Pancreas (tissue), 10 donors: ENCODE measurements around the gene ECE1. TPM values are rescaled to one million over a fixed set of nuclear protein-coding genes. Genes with fewer than 3 reads are reported as not detected.

Source experiments
- ATAC-seq, 4 donors: fragments of 200-7000 bp; cut with Tn5 transposase; one replicate each; pipeline versions ENCODE4 v1.8.0 to v1.9.1; 2020; ENCODE audit warnings: mild to moderate bottlenecking in 4 of 4, moderate library complexity in 4 of 4
- DNase-seq, 6 donors: peaks; one replicate each; pipeline ENCODE4 v3.0.0-alpha.2; 2020
- FAIRE-seq: peaks from 2 replicates; lab custom pipeline; 2012; peaks lifted over from hg19 to GRCh38; lab: Jason Lieb, UNC
- H3K27ac ChIP-seq, 4 donors: fragments of 200-600 bp; sonication (generic); 1 replicate in 3 of 4; 2 replicates in 1 of 4; pipeline versions ENCODE4 v1.5.0 to v1.8.0; 2020
- H3K27me3 ChIP-seq, 4 donors: fragments of 200-600 bp; one replicate each; pipeline ENCODE4 v1.8.0; 2021
- H3K36me3 ChIP-seq, 3 donors: fragments of 200-600 bp; sonication (generic) in 1 of 3; one replicate each; pipeline versions ENCODE4 v1.5.0 to v1.8.0; 2020 to 2021
- H3K4me1 ChIP-seq, 3 donors: fragments of 200-600 bp; one replicate each; pipeline ENCODE4 v1.8.0; 2021
- H3K4me3 ChIP-seq, 4 donors: fragments of 200-600 bp; sonication (generic) in 2 of 4; one replicate each; pipeline versions ENCODE4 v1.5.0 to v1.8.0; 2020 to 2021
- H3K9me3 ChIP-seq, 4 donors: fragments of 200-600 bp; one replicate each; pipeline ENCODE4 v1.8.0; 2021
- WGBS, 2 donors: extraction: QIAGEN DNeasy Blood & Tissue Kit; methylation state at CpG; one replicate each; pipeline ENCODE4 v1.1.7; 2013; 5-methylcytosine and 5-hydroxymethylcytosine counted together
- intact Hi-C, 3 donors: fragments of 100-400 bp; cut with DNase I; formaldehyde crosslinking; loops; one replicate each; pipeline versions ENCODE4 v1.11.1 to v1.14.2; 2022
- polyA plus RNA-seq, 2 donors: library from polyadenylated mRNA; stranded (reverse); fragments of 200-250 nt; gene quantifications; one replicate each; pipeline ENCODE4 v1.2.3, GENCODE V29; 2013
- total RNA-seq, 6 donors: library from RNA; stranded (reverse); fragmentation: NEBNext Ultra II Directional in 4 of 6; extraction: Animal tissue kit (Norgen Biotek cat#: 25700) in 4 of 6; gene quantifications; one replicate each; pipeline versions ENCODE4 v1.2.1 to v1.2.4, GENCODE V29; 2021 to 2023
- TF ChIP-seq, protein P1 (sequence below), 4 donors: fragments of 200-600 bp; sonication (generic) in 3 of 4; IDR thresholded peaks; one replicate each; pipeline versions ENCODE4 v1.5.0 to v1.8.0; 2021; ENCODE audit warnings: antibody characterized with exemption in 4 of 4
- donor health status: healthy with polysubstance abuse.
- donor health status: DM: no; HTN: no; CAD: no; lungs with moderate emphysema.
- donor health status: DM: no; HTN: no; CAD: no.
- donor health status: control.
- donor health status: control.
- donor health status: Bipolar disorder and iron deficiency.
- donor health status: DM: yes; HTN: yes; CAD: no.
- donor health status: DM: no; HTN: no; CAD: no.
- donor health status: DM: no; HTN: no; CAD: no.
- donor health status: DM: yes; HTN: yes; CAD: no.

ECE1 gene
- total and polyA plus RNA-seq, 8 donors, result 38.1 to 141 (median 85.8) TPM

DNA sequence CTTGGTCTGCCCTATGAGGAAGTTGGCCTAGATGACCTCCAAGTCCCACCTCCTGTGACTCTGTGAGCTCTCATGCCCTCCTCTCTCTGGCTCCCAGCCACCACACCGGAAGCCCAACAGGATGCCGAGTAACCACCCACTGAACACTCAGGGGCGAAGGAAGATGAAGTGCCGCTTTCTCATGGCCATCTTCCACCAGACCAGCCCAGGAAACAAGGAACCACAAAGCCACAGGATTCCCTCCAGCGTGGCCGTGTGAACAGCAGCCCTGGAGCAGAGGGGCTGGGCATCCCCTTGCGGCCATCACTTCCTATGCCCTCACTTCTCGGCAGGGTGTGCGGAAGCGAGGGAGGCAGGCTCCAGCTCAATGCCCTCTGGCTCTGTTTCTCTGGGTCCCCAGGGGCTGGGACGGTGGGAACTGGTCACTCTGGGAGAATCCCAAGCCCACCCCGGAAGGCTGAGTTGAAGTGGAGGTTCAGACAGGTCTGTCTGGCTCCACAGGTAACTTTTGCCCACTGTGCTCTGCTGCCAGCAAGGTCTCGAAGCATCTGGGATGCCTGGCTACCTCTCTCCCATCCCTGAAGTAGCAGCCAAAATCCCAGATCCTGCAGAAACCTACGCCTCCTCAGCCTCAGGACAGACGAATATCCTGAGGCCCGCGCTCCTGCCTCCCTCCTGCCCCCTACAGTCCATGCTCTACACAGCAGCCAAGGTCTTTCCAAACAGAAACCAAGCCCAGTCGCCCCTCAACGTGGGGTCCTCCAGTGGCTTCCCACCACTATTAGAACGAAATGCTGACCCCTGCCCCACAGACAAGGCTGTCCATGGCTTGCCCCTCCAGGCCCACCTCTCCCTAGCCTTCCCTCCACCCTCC is 44.2 kb upstream of the ECE1 start:
- H3K4me1 ChIP-seq, result peaks cover 77 to 93% (median 83%) of the 10 kb centered on the region in 3 donors
- TF ChIP-seq, protein P1, sequence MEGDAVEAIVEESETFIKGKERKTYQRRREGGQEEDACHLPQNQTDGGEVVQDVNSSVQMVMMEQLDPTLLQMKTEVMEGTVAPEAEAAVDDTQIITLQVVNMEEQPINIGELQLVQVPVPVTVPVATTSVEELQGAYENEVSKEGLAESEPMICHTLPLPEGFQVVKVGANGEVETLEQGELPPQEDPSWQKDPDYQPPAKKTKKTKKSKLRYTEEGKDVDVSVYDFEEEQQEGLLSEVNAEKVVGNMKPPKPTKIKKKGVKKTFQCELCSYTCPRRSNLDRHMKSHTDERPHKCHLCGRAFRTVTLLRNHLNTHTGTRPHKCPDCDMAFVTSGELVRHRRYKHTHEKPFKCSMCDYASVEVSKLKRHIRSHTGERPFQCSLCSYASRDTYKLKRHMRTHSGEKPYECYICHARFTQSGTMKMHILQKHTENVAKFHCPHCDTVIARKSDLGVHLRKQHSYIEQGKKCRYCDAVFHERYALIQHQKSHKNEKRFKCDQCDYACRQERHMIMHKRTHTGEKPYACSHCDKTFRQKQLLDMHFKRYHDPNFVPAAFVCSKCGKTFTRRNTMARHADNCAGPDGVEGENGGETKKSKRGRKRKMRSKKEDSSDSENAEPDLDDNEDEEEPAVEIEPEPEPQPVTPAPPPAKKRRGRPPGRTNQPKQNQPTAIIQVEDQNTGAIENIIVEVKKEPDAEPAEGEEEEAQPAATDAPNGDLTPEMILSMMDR (IDR thresholded peaks at IDR 0.05), result peak; percentile 23 to 63 (median 54)
- DNase-seq (peak in 5 of 6 donors; percentile 75 to 80 (median 79)), FAIRE-seq (no peak), ATAC-seq (peak in 3 of 4 donors; percentile 38 to 50 (median 39))
- peak overlapping the region; percentile 33 to 84 (median 52) for H3K27ac ChIP-seq
- no peaks in the 10 kb centered on the region for H3K9me3 ChIP-seq
- H3K36me3 ChIP-seq, result no peaks in the 10 kb centered on the region
- peak overlapping the region in 1 of 4 donors; percentile 4 for H3K4me3 ChIP-seq
- 22 to 30% methylated on average over 19 to 20 of the region's 20 CpGs for WGBS, 2 donors
- no peaks in the 10 kb centered on the region for H3K27me3 ChIP-seq
- intact Hi-C loops, result loop anchor here in 2 of 3 donors (5.0 to 10.0 kb wide), 3 partner anchors 50 to 77 kb away; no protein-coding TSS in a partner anchor

GRCh38 chr1:21333824-21334213 is 43.6 kb upstream of the ECE1 start:
- H3K27ac ChIP-seq, result peak overlapping the region in 3 of 4 donors; percentile 33 to 84 (median 65)
- no peak overlapping the region for H3K4me3 ChIP-seq
- peaks cover 75 to 93% (median 83%) of the 10 kb centered on the region in 3 donors for H3K4me1 ChIP-seq
- no peak for ATAC-seq
- no peaks in the 10 kb centered on the region for H3K36me3 ChIP-seq
- 80 to 81% methylated on average over 5 of the region's 5 CpGs for WGBS, 2 donors
- FAIRE-seq, result no peak
- intact Hi-C loops, result loop anchor here in 2 of 3 donors (10.0 kb wide), 2 partner anchors 49 to 69 kb away; no protein-coding TSS in a partner anchor
- no peaks in the 10 kb centered on the region for H3K9me3 ChIP-seq
- TF ChIP-seq, protein P1 (IDR thresholded peaks at IDR 0.05), result no peak
- H3K27me3 ChIP-seq, result no peaks in the 10 kb centered on the region
- no peak for DNase-seq

DNA sequence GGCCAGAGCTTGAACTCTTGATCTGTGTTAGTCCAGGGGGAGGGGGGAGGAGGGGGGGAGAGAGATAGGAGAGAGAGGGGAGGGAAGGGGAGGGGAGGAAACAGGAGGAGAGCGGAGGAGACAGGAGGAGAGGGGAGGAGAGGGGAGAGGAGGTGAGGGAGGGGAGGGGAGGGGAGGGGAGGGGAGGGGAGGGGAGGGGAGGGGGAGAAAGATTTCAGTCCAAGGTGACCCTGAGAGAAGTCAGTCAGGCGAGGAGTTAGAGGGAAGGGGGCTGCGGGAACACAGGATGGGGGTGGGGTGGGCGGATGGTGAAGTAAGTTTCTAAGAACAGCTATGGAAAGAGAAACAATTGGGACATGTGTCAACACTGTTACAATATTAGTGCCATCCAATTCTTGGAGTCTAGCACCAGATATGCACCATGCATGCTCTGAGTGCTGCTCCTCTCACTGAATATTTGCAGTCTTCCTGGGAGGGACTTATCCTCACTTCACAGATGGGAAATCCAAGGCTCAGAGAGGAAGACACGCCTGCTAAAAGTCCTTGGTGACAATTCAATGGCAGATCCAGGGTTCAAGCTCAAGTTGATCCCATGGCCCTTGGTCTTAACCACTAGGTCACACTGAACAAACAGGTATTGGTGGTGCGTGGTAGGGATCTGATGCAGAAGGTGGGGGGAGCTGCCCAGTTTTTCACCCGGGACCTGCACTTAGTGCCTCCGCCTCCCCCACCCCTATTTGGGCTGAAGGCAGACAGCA is 42.5 kb upstream of the ECE1 start:
- ATAC-seq (no peak), FAIRE-seq (no peak), DNase-seq (peak in 3 of 6 donors; percentile 7 to 40 (median 14))
- no peaks in the 10 kb centered on the region for H3K9me3 ChIP-seq
- intact Hi-C loops, result loop anchor here in 2 of 3 donors (10.0 kb wide), 2 partner anchors 48 to 68 kb away; no protein-coding TSS in a partner anchor
- H3K4me3 ChIP-seq, result no peak overlapping the region
- WGBS, 2 donors, result 51 to 58% methylated on average over 7 of the region's 8 CpGs
- no peaks in the 10 kb centered on the region for H3K36me3 ChIP-seq
- peaks cover 68 to 89% (median 81%) of the 10 kb centered on the region in 3 donors for H3K4me1 ChIP-seq
- H3K27ac ChIP-seq, result peak overlapping the region in 2 of 4 donors; percentile 65 to 84
- no peaks in the 10 kb centered on the region for H3K27me3 ChIP-seq
- TF ChIP-seq, protein P1 (IDR thresholded peaks at IDR 0.05), result no peak

DNA sequence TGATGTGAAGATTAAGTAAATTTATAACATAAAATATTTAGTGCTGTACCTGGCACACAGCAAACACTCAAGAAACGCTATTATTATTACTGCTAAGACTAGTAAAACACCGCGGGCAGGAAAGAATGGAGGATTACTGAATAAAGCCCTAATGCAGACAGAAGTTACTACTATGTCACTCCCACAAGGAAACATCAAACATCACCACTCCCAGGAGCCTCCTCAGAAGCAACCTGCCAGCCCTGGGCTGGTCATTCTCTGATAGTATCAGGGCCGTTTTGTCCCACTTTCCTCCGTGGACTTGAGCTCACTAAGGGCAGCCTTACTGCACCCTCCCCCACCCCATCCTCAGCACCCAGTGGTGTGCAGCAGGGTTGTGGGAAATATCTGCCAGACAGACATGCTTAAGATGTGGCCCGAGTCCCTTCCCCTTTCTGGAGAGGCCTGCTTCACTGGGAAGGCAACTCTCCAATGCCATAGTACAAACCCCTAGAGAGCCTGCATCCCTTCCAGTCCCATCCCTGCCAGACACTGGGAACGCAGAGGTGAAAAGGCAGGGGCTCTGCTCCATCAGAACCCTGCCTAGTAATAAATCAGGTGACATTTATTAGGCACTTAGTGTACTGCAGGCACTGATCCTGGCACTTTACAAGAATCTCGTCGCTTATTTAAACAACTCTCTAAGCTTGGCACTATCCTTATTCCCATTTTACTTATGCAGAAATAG is 41.7 kb upstream of the ECE1 start:
- DNase-seq (peak in 2 of 6 donors; percentile 10 to 32), ATAC-seq (no peak), FAIRE-seq (no peak)
- H3K9me3 ChIP-seq, result no peaks in the 10 kb centered on the region
- H3K4me3 ChIP-seq, result no peak overlapping the region
- 33 to 38% methylated on average over 9 of the region's 9 CpGs for WGBS, 2 donors
- no peaks in the 10 kb centered on the region for H3K27me3 ChIP-seq
- H3K36me3 ChIP-seq, result no peaks in the 10 kb centered on the region
- TF ChIP-seq, protein P1 (IDR thresholded peaks at IDR 0.05), result no peak
- intact Hi-C loops, result loop anchor here in 2 of 3 donors (10.0 kb wide), 2 partner anchors 47 to 67 kb away; no protein-coding TSS in a partner anchor
- H3K27ac ChIP-seq, result peak overlapping the region in 2 of 4 donors; percentile 9 to 39
- peaks cover 60 to 89% (median 73%) of the 10 kb centered on the region in 3 donors for H3K4me1 ChIP-seq
